A549 (cell line): ENCODE results near the gene SPEF1. TPM values are rescaled to one million over a fixed set of nuclear protein-coding genes. Genes with fewer than 3 reads are reported as not detected.

ENCODE experiments used
- ATOH8 ChIP-seq: fragments of 250-450 bp; sonication (Bioruptor Pico); IDR thresholded peaks from 2 replicates; pipeline ENCODE4 v1.5.0; 2020; ENCODE audit warnings: low read depth, mild to moderate bottlenecking, moderate library complexity
- BCL3 ChIP-seq: fragments of >200 bp; sonication (Bioruptor Twin); formaldehyde crosslinking; IDR thresholded peaks from 3 replicates; pipeline ENCODE4 v1.6.1; 2016
- BHLHE40 ChIP-seq: IDR thresholded peaks from 2 replicates; pipeline ENCODE4 v1.6.1; 2012; ENCODE audit warnings: low read depth, low read length, inconsistent platforms
- CBX2 ChIP-seq: fragments of 200-600 bp; sonication (generic); IDR thresholded peaks from 2 replicates; pipeline ENCODE4 v1.6.1; 2016; ENCODE audit warnings: low read depth, mild to moderate bottlenecking, borderline replicate concordance
- CHD2 ChIP-seq: fragments of 150-350 bp; IDR thresholded peaks from 2 replicates; pipeline ENCODE4 v1.6.1; 2014; ENCODE audit warnings: low read length; ENCODE audit not compliant: partially characterized antibody
- EHF ChIP-seq: fragments of 250-450 bp; sonication (Bioruptor Pico); IDR thresholded peaks from 2 replicates; pipeline ENCODE4 v1.5.0; 2020; ENCODE audit warnings: mild to moderate bottlenecking
- EHMT2 ChIP-seq: fragments of 200-600 bp; sonication (generic); IDR thresholded peaks from 2 replicates; pipeline ENCODE4 v1.6.1; 2016; ENCODE audit warnings: antibody characterized with exemption, low read depth, mild to moderate bottlenecking, moderate library complexity
- ELK1 ChIP-seq: fragments of 150-350 bp; IDR thresholded peaks from 2 replicates; pipeline ENCODE4 v1.6.1; 2014; ENCODE audit warnings: low read depth, mild to moderate bottlenecking, low read length
- FOSB ChIP-seq: fragments of 250-450 bp; sonication (Bioruptor Pico); IDR thresholded peaks from 2 replicates; pipeline ENCODE4 v1.5.0; 2020; ENCODE audit warnings: mild to moderate bottlenecking, moderate library complexity
- FOSL2 ChIP-seq, 2 experiments: fragments of 450-650 bp in 1 of 2; fragments of >200 bp in 1 of 2; sonication (Bioruptor Twin) in 1 of 2; formaldehyde crosslinking; IDR thresholded peaks; 2 replicates each; pipeline versions ENCODE4 v1.5.0 to v1.6.1; 2016 to 2020; ENCODE audit warnings: mild to moderate bottlenecking in 1 of 2, moderate library complexity in 1 of 2
- GATA3 ChIP-seq: IDR thresholded peaks from 2 replicates; pipeline ENCODE4 v1.6.1; 2012; ENCODE audit warnings: borderline replicate concordance
- HDAC2 ChIP-seq: fragments of 200-600 bp; sonication (generic); IDR thresholded peaks from 2 replicates; pipeline ENCODE4 v1.6.1; 2016
- HOXA7 ChIP-seq: fragments of 250-450 bp; sonication (Bioruptor Pico); IDR thresholded peaks from 2 replicates; pipeline ENCODE4 v1.5.0; 2020; ENCODE audit warnings: mild to moderate bottlenecking, moderate library complexity
- HOXB13 ChIP-seq: fragments of 250-450 bp; sonication (Bioruptor Pico); IDR thresholded peaks from 2 replicates; pipeline ENCODE4 v1.5.0; 2020; ENCODE audit warnings: low read depth, mild to moderate bottlenecking, moderate library complexity
- HOXB5 ChIP-seq: fragments of 250-450 bp; sonication (Bioruptor Pico); IDR thresholded peaks from 2 replicates; pipeline ENCODE4 v1.5.0; 2020; ENCODE audit warnings: mild to moderate bottlenecking, moderate library complexity
- JUNB ChIP-seq: fragments of >200 bp; sonication (Bioruptor Twin); formaldehyde crosslinking; IDR thresholded peaks from 2 replicates; pipeline ENCODE4 v1.6.1; 2016
- KDM5A ChIP-seq: fragments of 200-600 bp; sonication (generic); IDR thresholded peaks from 2 replicates; pipeline ENCODE4 v1.6.1; 2016; ENCODE audit warnings: antibody characterized with exemption, mild to moderate bottlenecking
- MAX ChIP-seq: IDR thresholded peaks from 2 replicates; pipeline ENCODE4 v1.6.1; 2012
- MAZ ChIP-seq: fragments of 150-350 bp; IDR thresholded peaks from 2 replicates; pipeline ENCODE4 v1.6.1; 2014; ENCODE audit warnings: antibody characterized with exemption, low read depth, low read length, borderline replicate concordance
- MYC ChIP-seq: IDR thresholded peaks from 2 replicates; pipeline ENCODE4 v1.6.1; 2012; ENCODE audit warnings: mild to moderate bottlenecking, inconsistent platforms, low read length, improper control_type of control experiment, borderline replicate concordance
- NFE2L2 ChIP-seq: fragments of 150-350 bp; conservative IDR thresholded peaks from 2 replicates; pipeline ENCODE4 v1.6.1; 2014; ENCODE audit warnings: low read length
- NR3C1 ChIP-seq: fragments of >200 bp; sonication (Bioruptor Twin); formaldehyde crosslinking; IDR thresholded peaks from 3 replicates; pipeline ENCODE4 v1.6.1; 2017
- PBX3 ChIP-seq: IDR thresholded peaks from 2 replicates; pipeline ENCODE4 v1.6.1; 2012
- PHF8 ChIP-seq: fragments of 200-600 bp; sonication (generic); IDR thresholded peaks from 2 replicates; pipeline ENCODE4 v1.6.1; 2016; ENCODE audit warnings: low read depth, mild to moderate bottlenecking, antibody characterized with exemption, moderate library complexity, borderline replicate concordance
- POLR2A ChIP-seq: IDR thresholded peaks from 2 replicates; pipeline ENCODE4 v1.6.1; 2012; ENCODE audit warnings: mild to moderate bottlenecking, low read length
- POLR2AphosphoS2 ChIP-seq: conservative IDR thresholded peaks from 2 replicates; pipeline ENCODE4 v1.6.1; 2012; ENCODE audit warnings: low read length, improper control_type of control experiment, inconsistent platforms
- RARB ChIP-seq: fragments of 250-450 bp; sonication (Bioruptor Pico); IDR thresholded peaks from 2 replicates; pipeline ENCODE4 v1.8.0; 2021; ENCODE audit warnings: mild to moderate bottlenecking, moderate library complexity
- REST ChIP-seq: fragments of 200-600 bp; sonication (generic); IDR thresholded peaks from 2 replicates; pipeline ENCODE4 v1.6.1; 2016; ENCODE audit warnings: antibody characterized with exemption, mild to moderate bottlenecking, moderate library complexity
- SREBF2 ChIP-seq: fragments of 450-650 bp; IDR thresholded peaks from 2 replicates; pipeline ENCODE4 v1.6.1; 2014; ENCODE audit warnings: mild to moderate bottlenecking, moderate library complexity
- TFCP2L1 ChIP-seq: fragments of 250-450 bp; sonication (Bioruptor Pico); IDR thresholded peaks from 2 replicates; pipeline ENCODE4 v1.5.0; 2021; ENCODE audit warnings: mild to moderate bottlenecking
- polyA plus RNA-seq, 4 experiments: library from polyadenylated mRNA; depleted of rRNA in 3 of 4; stranded (reverse); fragments of >200 nt; fragmentation: RNase III in 1 of 4; extraction: RNeasy Plus Mini Kit Qiagen cat#74134 plus additional on column Dnase treatment in 1 of 4; gene quantifications; 2 replicates in 3 of 4; 3 replicates in 1 of 4; pipeline ENCODE4 v1.2.3, GENCODE V29; 2011 to 2017

The SPEF1 gene
- polyA plus RNA-seq, 2 of the 4 experiments (the other 2 are of a cell fraction), result 0.41 to 1.3 TPM

- no peak for TF ChIP-seq HOXA7 (CRISPR knock-in tag)
- TF ChIP-seq MYC, result peak; percentile 38; the same call in 1 of the 2 replicates
- no peak for TF ChIP-seq NFE2L2
- TF ChIP-seq PHF8, result no peak
- no peak for TF ChIP-seq HOXB13
- TF ChIP-seq NR3C1, result no peak
- TF ChIP-seq ATOH8, result no peak
- no peak for TF ChIP-seq RARB
- TF ChIP-seq TFCP2L1 (CRISPR knock-in tag), result no peak
- no peak for TF ChIP-seq CHD2
- TF ChIP-seq JUNB, result no peak
- no peak for TF ChIP-seq KDM5A
- TF ChIP-seq EHF (CRISPR knock-in tag), result 0 out of 2 replicates have a peak, but pooled peaks have one; percentile 54
- TF ChIP-seq HDAC2, result no peak
- TF ChIP-seq CBX2, result no peak
- no peak for TF ChIP-seq FOSL2 (IDR thresholded peaks at IDR 0.05)
- TF ChIP-seq FOSL2 (CRISPR knock-in tag; IDR thresholded peaks at IDR 0.05), result peak; percentile 86
- no peak for TF ChIP-seq MAZ
- no peak for TF ChIP-seq GATA3
- no peak for TF ChIP-seq EHMT2
- TF ChIP-seq REST, result no peak
- TF ChIP-seq POLR2AphosphoS2, result no peak
- no peak for TF ChIP-seq ELK1
- TF ChIP-seq PBX3, result no peak
- peak; percentile 89 for TF ChIP-seq MAX
- no peak for TF ChIP-seq HOXB5
- TF ChIP-seq POLR2A, result no peak
- TF ChIP-seq FOSB (CRISPR knock-in tag), result no peak
- no peak for TF ChIP-seq BCL3
- no peak for TF ChIP-seq SREBF2
- TF ChIP-seq BHLHE40, result no peak
Measured at GRCh38 chr20:3818155-3819151, 37.2 kb upstream of the SPEF1 start (continued).
